ENCODE measurements around the gene ADCY3. TPM values are rescaled to one million over a fixed set of nuclear protein-coding genes. Genes with fewer than 3 reads are reported as not detected.

Gene ADCY3
- total and polyA plus RNA-seq, 9 of the 15 experiments (the other 6 are each of a cell fraction or from before 2014, with no cell fraction given) = 1.5 to 54.8 (median 26.3) TPM

DNA sequence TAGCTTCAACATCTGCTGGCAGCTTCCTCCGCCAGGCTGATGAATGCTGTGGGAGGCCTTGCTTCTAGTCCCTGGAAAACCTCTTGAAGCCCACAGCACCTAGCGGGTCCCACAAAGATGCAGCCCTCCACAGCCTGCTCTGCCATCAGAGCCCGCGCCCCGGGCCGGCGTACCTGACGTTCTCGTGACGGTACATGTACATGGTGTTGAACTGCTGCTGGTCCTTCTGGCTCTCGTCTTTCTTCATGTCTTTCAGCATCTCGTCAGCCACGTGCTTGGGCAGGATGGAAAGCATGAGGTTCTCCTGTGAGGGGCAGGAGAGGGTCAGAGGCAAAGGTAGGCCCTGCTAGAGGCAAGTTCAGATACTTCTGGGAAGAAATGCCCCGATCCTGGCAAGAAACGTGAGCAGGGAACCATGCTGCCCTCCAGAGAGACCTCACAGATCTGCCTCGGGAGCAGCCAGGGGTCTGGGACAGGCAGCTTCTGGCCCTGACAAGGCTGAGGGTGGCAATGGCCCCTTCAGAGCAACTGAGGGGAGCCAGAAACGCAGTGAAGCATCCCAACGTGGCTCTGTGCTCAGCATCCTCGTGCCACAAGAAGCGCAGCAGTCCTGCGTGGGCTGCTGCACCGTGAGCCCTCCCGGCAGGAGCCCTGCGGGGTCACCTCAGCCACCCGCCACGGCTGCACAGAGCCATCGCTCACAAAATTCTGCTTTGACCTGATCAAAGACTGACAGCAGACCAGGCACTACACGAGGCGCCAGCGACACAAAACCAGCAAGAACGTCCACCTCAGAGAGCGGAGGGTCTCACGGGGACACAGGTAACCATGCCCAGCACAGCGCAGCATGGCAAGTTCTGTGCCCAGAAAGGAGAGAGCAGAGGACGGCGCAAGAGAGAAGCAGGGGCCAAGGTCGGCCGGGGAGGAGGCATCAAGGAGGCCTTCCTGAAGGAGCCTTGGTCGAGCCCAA, 77.7 kb downstream of the ADCY3 start:
- FAIRE-seq (no peak), DNase-seq (ENCODE audit: extremely low read depth in 1 of 4, low spot score in 3 of 4) (no peak), ATAC-seq (no peak)
- Histone ChIP-seq H3K4me2 (ENCODE audit: insufficient read depth, low read length) (no peak overlapping the region), H3K79me2 (ENCODE audit: control insufficient read depth, insufficient read depth, low read length) (no peaks in the 10 kb centered on the region), H3K4me3 (no peak overlapping the region), H3K36me3 (ENCODE audit: control insufficient read depth, insufficient read depth, low read length) (peaks cover 43% of the 10 kb centered on the region; the same call in 1 of the 3 replicates), H2AFZ (ENCODE audit: low read depth, low read length) (no peak overlapping the region), H3K9ac (ENCODE audit: insufficient read depth in 1 of 2, low read depth in 2 of 2, low read length in 2 of 2) (peak overlapping the region in 1 of 2 experiments; percentile 35; a peak in 1 of 4 replicates), H4K20me1 (replicated peaks; ENCODE audit: control insufficient read depth, insufficient read depth, low read length) (no peaks in the 10 kb centered on the region), H3K9me1 (ENCODE audit: control insufficient read depth, insufficient read depth, low read length) (no peaks in the 10 kb centered on the region), H3K4me1 (replicated peaks in 1 of 2; ENCODE audit: control insufficient read depth in 2 of 2, insufficient read depth in 2 of 2, low read length in 2 of 2) (peaks cover 0 to 6% of the 10 kb centered on the region in 2 experiments; a peak in 2 of 5 replicates), H3K27ac (ENCODE audit: extremely low read depth, low read depth, low read length) (no peak overlapping the region), H3K27me3 (ENCODE audit: control insufficient read depth in 2 of 2, insufficient read depth in 2 of 2, low read length in 2 of 2) (no peaks in the 10 kb centered on the region), H3K9me3 (replicated peaks; ENCODE audit: control insufficient read depth, insufficient read depth, low read depth, low read length) (no peaks in the 10 kb centered on the region)
- intact Hi-C loops (cut with micrococcal nuclease) = no loop called here
- ChIA-PET CTCF (ENCODE audit: low intra/inter-chr PET ratio) (no interaction called here), POLR2A (interaction anchor here (0.6 kb wide), 2 partner anchors 847 to 1920 kb away, joined by 3 to 4 read pairs; no protein-coding TSS in a partner anchor)
- WGBS (ENCODE audit: insufficient coverage, low coverage, missing lambda C conversion rate) = 87% methylated on average over 39 of the region's 39 CpGs
- in situ Hi-C loops (cut with MboI) = no loop called here
- no TSS peak for BruUV-seq (replicated peaks)
- TF ChIP-seq JUND (IDR thresholded peaks at IDR 0.05; ENCODE audit: borderline replicate concordance, low read depth, low read length) (no peak), JUND (tag; IDR thresholded peaks at IDR 0.05; ENCODE audit: borderline replicate concordance, low read depth, low read length) (no peak), NCOA4 (IDR thresholded peaks at IDR 0.05; ENCODE audit: partially characterized antibody) (no peak), SRSF9 (IDR thresholded peaks at IDR 0.05; ENCODE audit: borderline replicate concordance, low read depth, low read length) (no peak), FOXA3 (CRISPR knock-in tag; conservative IDR thresholded peaks at IDR 0.05 in 1 of 2, IDR thresholded peaks at IDR 0.05 in 1 of 2) (no peak), MCM2 (IDR thresholded peaks at IDR 0.05; ENCODE audit: low read depth) (no peak), RFX5 (IDR thresholded peaks at IDR 0.05; ENCODE audit: low read depth, low read length) (no peak)
- TF ChIP-seq, protein P1, sequence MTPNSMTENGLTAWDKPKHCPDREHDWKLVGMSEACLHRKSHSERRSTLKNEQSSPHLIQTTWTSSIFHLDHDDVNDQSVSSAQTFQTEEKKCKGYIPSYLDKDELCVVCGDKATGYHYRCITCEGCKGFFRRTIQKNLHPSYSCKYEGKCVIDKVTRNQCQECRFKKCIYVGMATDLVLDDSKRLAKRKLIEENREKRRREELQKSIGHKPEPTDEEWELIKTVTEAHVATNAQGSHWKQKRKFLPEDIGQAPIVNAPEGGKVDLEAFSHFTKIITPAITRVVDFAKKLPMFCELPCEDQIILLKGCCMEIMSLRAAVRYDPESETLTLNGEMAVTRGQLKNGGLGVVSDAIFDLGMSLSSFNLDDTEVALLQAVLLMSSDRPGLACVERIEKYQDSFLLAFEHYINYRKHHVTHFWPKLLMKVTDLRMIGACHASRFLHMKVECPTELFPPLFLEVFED (CRISPR knock-in tag; conservative IDR thresholded peaks at IDR 0.05) = no peak
- TF ChIP-seq, protein P2, sequence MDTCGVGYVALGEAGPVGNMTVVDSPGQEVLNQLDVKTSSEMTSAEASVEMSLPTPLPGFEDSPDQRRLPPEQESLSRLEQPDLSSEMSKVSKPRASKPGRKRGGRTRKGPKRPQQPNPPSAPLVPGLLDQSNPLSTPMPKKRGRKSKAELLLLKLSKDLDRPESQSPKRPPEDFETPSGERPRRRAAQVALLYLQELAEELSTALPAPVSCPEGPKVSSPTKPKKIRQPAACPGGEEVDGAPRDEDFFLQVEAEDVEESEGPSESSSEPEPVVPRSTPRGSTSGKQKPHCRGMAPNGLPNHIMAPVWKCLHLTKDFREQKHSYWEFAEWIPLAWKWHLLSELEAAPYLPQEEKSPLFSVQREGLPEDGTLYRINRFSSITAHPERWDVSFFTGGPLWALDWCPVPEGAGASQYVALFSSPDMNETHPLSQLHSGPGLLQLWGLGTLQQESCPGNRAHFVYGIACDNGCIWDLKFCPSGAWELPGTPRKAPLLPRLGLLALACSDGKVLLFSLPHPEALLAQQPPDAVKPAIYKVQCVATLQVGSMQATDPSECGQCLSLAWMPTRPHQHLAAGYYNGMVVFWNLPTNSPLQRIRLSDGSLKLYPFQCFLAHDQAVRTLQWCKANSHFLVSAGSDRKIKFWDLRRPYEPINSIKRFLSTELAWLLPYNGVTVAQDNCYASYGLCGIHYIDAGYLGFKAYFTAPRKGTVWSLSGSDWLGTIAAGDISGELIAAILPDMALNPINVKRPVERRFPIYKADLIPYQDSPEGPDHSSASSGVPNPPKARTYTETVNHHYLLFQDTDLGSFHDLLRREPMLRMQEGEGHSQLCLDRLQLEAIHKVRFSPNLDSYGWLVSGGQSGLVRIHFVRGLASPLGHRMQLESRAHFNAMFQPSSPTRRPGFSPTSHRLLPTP (IDR thresholded peaks at IDR 0.05; ENCODE audit: borderline replicate concordance, extremely low read depth, insufficient read length) = no peak
- TF ChIP-seq, protein P3, sequence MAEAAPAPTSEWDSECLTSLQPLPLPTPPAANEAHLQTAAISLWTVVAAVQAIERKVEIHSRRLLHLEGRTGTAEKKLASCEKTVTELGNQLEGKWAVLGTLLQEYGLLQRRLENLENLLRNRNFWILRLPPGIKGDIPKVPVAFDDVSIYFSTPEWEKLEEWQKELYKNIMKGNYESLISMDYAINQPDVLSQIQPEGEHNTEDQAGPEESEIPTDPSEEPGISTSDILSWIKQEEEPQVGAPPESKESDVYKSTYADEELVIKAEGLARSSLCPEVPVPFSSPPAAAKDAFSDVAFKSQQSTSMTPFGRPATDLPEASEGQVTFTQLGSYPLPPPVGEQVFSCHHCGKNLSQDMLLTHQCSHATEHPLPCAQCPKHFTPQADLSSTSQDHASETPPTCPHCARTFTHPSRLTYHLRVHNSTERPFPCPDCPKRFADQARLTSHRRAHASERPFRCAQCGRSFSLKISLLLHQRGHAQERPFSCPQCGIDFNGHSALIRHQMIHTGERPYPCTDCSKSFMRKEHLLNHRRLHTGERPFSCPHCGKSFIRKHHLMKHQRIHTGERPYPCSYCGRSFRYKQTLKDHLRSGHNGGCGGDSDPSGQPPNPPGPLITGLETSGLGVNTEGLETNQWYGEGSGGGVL (CRISPR knock-in tag; IDR thresholded peaks at IDR 0.05) = no peak
- TF ChIP-seq, protein P4, sequence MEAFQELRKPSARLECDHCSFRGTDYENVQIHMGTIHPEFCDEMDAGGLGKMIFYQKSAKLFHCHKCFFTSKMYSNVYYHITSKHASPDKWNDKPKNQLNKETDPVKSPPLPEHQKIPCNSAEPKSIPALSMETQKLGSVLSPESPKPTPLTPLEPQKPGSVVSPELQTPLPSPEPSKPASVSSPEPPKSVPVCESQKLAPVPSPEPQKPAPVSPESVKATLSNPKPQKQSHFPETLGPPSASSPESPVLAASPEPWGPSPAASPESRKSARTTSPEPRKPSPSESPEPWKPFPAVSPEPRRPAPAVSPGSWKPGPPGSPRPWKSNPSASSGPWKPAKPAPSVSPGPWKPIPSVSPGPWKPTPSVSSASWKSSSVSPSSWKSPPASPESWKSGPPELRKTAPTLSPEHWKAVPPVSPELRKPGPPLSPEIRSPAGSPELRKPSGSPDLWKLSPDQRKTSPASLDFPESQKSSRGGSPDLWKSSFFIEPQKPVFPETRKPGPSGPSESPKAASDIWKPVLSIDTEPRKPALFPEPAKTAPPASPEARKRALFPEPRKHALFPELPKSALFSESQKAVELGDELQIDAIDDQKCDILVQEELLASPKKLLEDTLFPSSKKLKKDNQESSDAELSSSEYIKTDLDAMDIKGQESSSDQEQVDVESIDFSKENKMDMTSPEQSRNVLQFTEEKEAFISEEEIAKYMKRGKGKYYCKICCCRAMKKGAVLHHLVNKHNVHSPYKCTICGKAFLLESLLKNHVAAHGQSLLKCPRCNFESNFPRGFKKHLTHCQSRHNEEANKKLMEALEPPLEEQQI (IDR thresholded peaks at IDR 0.05) = no peak
